Measurements from ENCODE around the gene DYNAP.

Gene DYNAP

DNA sequence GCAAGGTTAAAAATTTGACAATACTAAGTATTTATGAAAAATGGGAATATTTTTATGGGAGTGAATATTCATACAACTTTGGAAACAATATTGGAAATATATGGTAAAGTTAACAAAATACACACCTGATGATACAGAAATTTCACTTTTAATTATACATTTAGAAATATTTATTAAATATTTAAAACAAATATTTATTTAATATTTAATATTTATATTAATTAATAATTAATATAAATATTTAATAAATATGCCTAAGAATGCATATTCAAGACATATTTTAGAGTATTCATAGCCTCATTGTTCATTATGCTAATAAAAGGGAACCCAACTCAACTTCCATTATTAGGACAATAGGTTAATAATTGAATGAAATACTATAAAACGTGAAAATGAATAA is 7.0 kb upstream of the DYNAP start:
- Histone ChIP-seq H3K36me3 (ENCODE audit: insufficient read depth, low read length) (no peaks in the 10 kb centered on the region), H3K9ac (ENCODE audit: insufficient read length) (no peak overlapping the region), H3K9me3 (ENCODE audit: low read depth, low read length) (no peaks in the 10 kb centered on the region), H3K4me3 (no peak overlapping the region), H3K27ac (no peak overlapping the region)
- TF ChIP-seq POLR2AphosphoS5 (IDR thresholded peaks at IDR 0.05; ENCODE audit: borderline replicate concordance, low read depth, low read length) (no peak), FOXP2 (optimal IDR thresholded peaks at IDR 0.05; ENCODE audit: control extremely low read depth, extremely low read length, insufficient read depth) (no peak), EZH2 (IDR thresholded peaks at IDR 0.05) (no peak)
- DNase-seq (ENCODE audit: low read depth, low spot score): no peak

DNA sequence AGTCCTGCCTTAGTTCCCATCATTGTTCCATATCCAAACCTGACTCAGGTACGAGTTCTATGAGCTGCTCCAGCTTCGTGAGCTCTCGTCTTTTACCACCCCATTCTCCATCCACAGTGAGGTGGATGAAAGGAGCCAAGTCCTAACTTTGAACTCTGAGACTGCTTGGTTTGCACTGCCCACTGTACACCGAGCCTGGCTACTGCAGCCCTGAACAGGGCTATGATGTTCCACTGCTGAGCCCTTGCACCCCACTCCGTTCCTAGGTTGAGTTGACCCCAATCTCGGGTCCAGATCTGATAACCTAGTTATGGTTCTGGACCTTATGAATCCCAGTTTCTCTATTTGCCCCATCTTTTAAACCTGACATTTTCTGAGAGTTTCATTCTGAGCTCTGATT is 5.3 kb upstream of the DYNAP start:
- Histone ChIP-seq H3K9me3 (ENCODE audit: low read depth, low read length) (no peaks in the 10 kb centered on the region), H3K27ac (no peak overlapping the region), H3K36me3 (ENCODE audit: insufficient read depth, low read length) (no peaks in the 10 kb centered on the region), H3K4me3 (no peak overlapping the region), H3K9ac (ENCODE audit: insufficient read length) (no peak overlapping the region)
- DNase-seq (ENCODE audit: low read depth, low spot score): no peak
- TF ChIP-seq POLR2AphosphoS5 (IDR thresholded peaks at IDR 0.05; ENCODE audit: borderline replicate concordance, low read depth, low read length) (no peak), EZH2 (IDR thresholded peaks at IDR 0.05) (no peak), FOXP2 (optimal IDR thresholded peaks at IDR 0.05; ENCODE audit: control extremely low read depth, extremely low read length, insufficient read depth) (no peak)

DNA sequence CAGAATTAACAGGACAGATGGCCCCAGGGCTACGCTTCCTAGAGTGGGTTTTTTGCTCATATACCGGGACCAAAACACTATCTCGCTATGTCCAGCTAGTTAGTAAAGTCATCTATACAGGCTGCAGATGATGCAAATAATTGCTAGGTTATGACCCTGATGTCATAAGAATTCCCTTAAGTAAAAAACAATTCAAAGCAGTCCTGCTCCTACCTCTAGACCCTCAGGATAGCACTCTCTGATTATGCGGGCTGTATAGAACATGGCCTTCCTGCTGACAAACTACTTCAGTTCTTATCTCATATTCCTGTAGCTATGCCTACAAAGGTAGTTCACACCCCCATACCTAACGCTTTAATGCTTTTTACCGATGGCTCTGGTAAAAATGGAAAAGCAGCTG is 13.2 kb downstream of the DYNAP start:
- Histone ChIP-seq H3K9ac (ENCODE audit: insufficient read length) (no peak overlapping the region), H3K9me3 (ENCODE audit: low read depth, low read length) (no peaks in the 10 kb centered on the region), H3K27ac (no peak overlapping the region), H3K4me3 (no peak overlapping the region), H3K36me3 (ENCODE audit: insufficient read depth, low read length) (no peaks in the 10 kb centered on the region)
- TF ChIP-seq FOXP2 (optimal IDR thresholded peaks at IDR 0.05; ENCODE audit: control extremely low read depth, extremely low read length, insufficient read depth) (no peak), EZH2 (IDR thresholded peaks at IDR 0.05) (no peak), POLR2AphosphoS5 (IDR thresholded peaks at IDR 0.05; ENCODE audit: borderline replicate concordance, low read depth, low read length) (no peak)
- DNase-seq (ENCODE audit: low read depth, low spot score): no peak

DNA sequence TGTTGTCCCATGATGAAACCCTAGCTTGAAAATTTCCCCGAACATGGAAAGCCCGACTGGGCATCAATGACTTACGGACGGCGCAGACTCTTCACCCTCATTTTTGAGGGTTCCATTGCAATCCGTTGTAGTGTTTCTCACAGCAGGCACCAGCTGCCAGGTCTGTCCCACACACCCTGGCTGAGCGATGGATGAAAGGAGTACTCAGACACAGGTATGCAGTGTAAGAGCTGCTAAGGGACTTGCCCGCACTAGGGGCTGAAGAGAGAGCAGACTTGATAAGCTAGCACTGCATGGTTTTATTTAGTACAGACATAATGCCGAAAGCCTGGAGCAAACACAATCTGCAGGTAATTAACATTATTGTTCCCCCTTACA is 15.8 kb downstream of the DYNAP start:
- H3K27ac ChIP-seq: no peak overlapping the region
- H3K9ac ChIP-seq (ENCODE audit: insufficient read length): no peak overlapping the region
- no peaks in the 10 kb centered on the region for H3K36me3 ChIP-seq (ENCODE audit: insufficient read depth, low read length)
- no peak for TF ChIP-seq FOXP2 (optimal IDR thresholded peaks at IDR 0.05; ENCODE audit: control extremely low read depth, extremely low read length, insufficient read depth)
- no peak for TF ChIP-seq EZH2 (IDR thresholded peaks at IDR 0.05)
- TF ChIP-seq POLR2AphosphoS5 (IDR thresholded peaks at IDR 0.05; ENCODE audit: borderline replicate concordance, low read depth, low read length): no peak
- H3K9me3 ChIP-seq (ENCODE audit: low read depth, low read length): no peaks in the 10 kb centered on the region
- no peak overlapping the region for H3K4me3 ChIP-seq
- no peak for DNase-seq (ENCODE audit: low read depth, low spot score)

- H3K36me3 ChIP-seq (ENCODE audit: insufficient read depth, low read length): no peaks in the 10 kb centered on the region
- DNase-seq (ENCODE audit: low read depth, low spot score): no peak
- no peaks in the 10 kb centered on the region for H3K9me3 ChIP-seq (ENCODE audit: low read depth, low read length)
- TF ChIP-seq POLR2AphosphoS5 (IDR thresholded peaks at IDR 0.05; ENCODE audit: borderline replicate concordance, low read depth, low read length): no peak
- TF ChIP-seq EZH2 (IDR thresholded peaks at IDR 0.05): no peak
- TF ChIP-seq FOXP2 (optimal IDR thresholded peaks at IDR 0.05; ENCODE audit: control extremely low read depth, extremely low read length, insufficient read depth): no peak
- no peak overlapping the region for H3K27ac ChIP-seq
- no peak overlapping the region for H3K4me3 ChIP-seq
- H3K9ac ChIP-seq (ENCODE audit: insufficient read length): no peak overlapping the region
These were observed 16.4 kb downstream of the DYNAP start for GRCh38 chr18:54607213-54608027.

- no peak for DNase-seq (ENCODE audit: low read depth, low spot score)
- H3K36me3 ChIP-seq (ENCODE audit: insufficient read depth, low read length): no peaks in the 10 kb centered on the region
- no peak overlapping the region for H3K9ac ChIP-seq (ENCODE audit: insufficient read length)
- H3K4me3 ChIP-seq: no peak overlapping the region
- H3K9me3 ChIP-seq (ENCODE audit: low read depth, low read length): no peaks in the 10 kb centered on the region
- no peak overlapping the region for H3K27ac ChIP-seq
- TF ChIP-seq EZH2 (IDR thresholded peaks at IDR 0.05): no peak
- TF ChIP-seq FOXP2 (optimal IDR thresholded peaks at IDR 0.05; ENCODE audit: control extremely low read depth, extremely low read length, insufficient read depth): no peak
- no peak for TF ChIP-seq POLR2AphosphoS5 (IDR thresholded peaks at IDR 0.05; ENCODE audit: borderline replicate concordance, low read depth, low read length)
These were observed 17.1 kb downstream of the DYNAP start for GRCh38 chr18:54608028-54608642.

DNA sequence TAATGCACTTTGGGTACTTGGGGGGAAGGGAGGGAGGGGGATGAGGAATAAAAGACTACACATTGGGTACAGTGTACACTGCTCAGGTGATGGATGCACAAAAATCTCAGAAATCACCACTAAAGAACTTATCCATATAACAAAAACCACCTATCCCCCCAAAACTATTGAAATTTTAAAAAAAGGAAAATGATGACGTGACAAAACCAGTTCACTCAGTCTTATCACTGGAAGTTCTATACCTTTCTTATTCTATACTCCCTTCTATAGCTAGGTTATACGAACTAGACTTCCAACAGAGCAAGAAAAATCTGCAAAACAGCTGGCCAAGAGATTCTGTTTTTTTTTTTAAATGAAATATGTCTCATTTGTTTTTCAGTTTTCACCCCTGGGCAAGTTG is 20.8 kb downstream of the DYNAP start:
- no peak for DNase-seq (ENCODE audit: low read depth, low spot score)
- Histone ChIP-seq H3K9me3 (ENCODE audit: low read depth, low read length) (no peaks in the 10 kb centered on the region), H3K36me3 (ENCODE audit: insufficient read depth, low read length) (no peaks in the 10 kb centered on the region), H3K27ac (no peak overlapping the region), H3K9ac (ENCODE audit: insufficient read length) (no peak overlapping the region), H3K4me3 (no peak overlapping the region)
- no peak for TF ChIP-seq FOXP2 (optimal IDR thresholded peaks at IDR 0.05; ENCODE audit: control extremely low read depth, extremely low read length, insufficient read depth)
- TF ChIP-seq POLR2AphosphoS5 (IDR thresholded peaks at IDR 0.05; ENCODE audit: borderline replicate concordance, low read depth, low read length): no peak
- TF ChIP-seq EZH2 (IDR thresholded peaks at IDR 0.05): no peak

DNA sequence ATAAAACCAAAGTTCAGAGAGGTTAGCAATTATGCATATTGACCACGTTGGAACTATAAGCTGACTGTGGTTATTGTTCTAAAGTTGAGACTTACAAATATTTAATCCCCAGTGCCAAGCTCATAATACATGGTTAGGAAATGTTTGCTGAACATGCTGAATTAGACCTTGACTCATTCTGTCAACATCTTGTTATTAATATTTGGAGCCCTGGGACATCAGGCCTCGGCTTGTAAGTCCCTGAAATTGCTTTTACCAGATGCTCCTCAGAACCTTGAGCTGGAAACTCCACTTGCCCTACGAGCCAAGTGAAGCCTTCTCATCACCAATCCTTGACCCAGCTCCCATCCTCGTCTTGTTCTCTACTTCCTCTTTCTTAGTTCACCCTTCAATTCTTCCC is 21.2 kb downstream of the DYNAP start:
- DNase-seq (ENCODE audit: low read depth, low spot score): no peak
- Histone ChIP-seq H3K9me3 (ENCODE audit: low read depth, low read length) (no peaks in the 10 kb centered on the region), H3K36me3 (ENCODE audit: insufficient read depth, low read length) (no peaks in the 10 kb centered on the region), H3K27ac (no peak overlapping the region), H3K9ac (ENCODE audit: insufficient read length) (no peak overlapping the region), H3K4me3 (no peak overlapping the region)
- no peak for TF ChIP-seq FOXP2 (optimal IDR thresholded peaks at IDR 0.05; ENCODE audit: control extremely low read depth, extremely low read length, insufficient read depth)
- no peak for TF ChIP-seq POLR2AphosphoS5 (IDR thresholded peaks at IDR 0.05; ENCODE audit: borderline replicate concordance, low read depth, low read length)
- TF ChIP-seq EZH2 (IDR thresholded peaks at IDR 0.05): no peak
